K562 (cell line): ENCODE results near the gene CCDC9. TPM values are rescaled to one million over a fixed set of nuclear protein-coding genes. Genes with fewer than 3 reads are reported as not detected.

Source experiments
- ADNP ChIP-seq: fragments of 200-800 bp; sonication (Bioruptor generic); IDR thresholded peaks from 2 replicates; pipeline ENCODE4 v1.6.1; 2016; ENCODE audit warnings: missing genetic modification characterization, missing compliant biosample characterization
- HIVEP1 ChIP-seq: fragments of 250-450 bp; sonication (Bioruptor Pico); IDR thresholded peaks from 2 replicates; pipeline ENCODE4 v1.4.0; 2020; ENCODE audit warnings: mild to moderate bottlenecking
- HNRNPK ChIP-seq: fragments of 200-400 bp; formaldehyde crosslinking; IDR thresholded peaks from one replicate; pipeline ENCODE4 v1.6.1; 2018; ENCODE audit warnings: mild to moderate bottlenecking, low read depth, low read length; ENCODE audit not compliant: poor library complexity, severe bottlenecking
- MEF2A ChIP-seq: IDR thresholded peaks from 2 replicates; pipeline ENCODE4 v1.6.1; 2011; ENCODE audit warnings: low read depth, mild to moderate bottlenecking, low read length, moderate library complexity; ENCODE audit not compliant: control insufficient read depth
- MGA ChIP-seq: fragments of 450-650 bp; IDR thresholded peaks from 2 replicates; pipeline ENCODE4 v1.6.1; 2016; ENCODE audit warnings: mild to moderate bottlenecking, moderate library complexity
- MTA1 ChIP-seq: fragments of 450-650 bp; IDR thresholded peaks from 2 replicates; pipeline ENCODE4 v1.6.1; 2017; ENCODE audit warnings: borderline replicate concordance
- TARDBP ChIP-seq: fragments of 450-650 bp; IDR thresholded peaks from 2 replicates; pipeline ENCODE4 v1.6.1; 2016
- ZFX ChIP-seq: sonication (generic); formaldehyde crosslinking; IDR thresholded peaks from 2 replicates; pipeline ENCODE4 v1.8.0; 2022; ENCODE audit warnings: mild to moderate bottlenecking, missing genetic modification reagents, moderate library complexity
- ZNF354B ChIP-seq: fragments of 250-450 bp; sonication (Bioruptor Pico); IDR thresholded peaks from 2 replicates; pipeline ENCODE4 v1.4.0; 2020
- ZNF609 ChIP-seq: sonication (generic); formaldehyde crosslinking; IDR thresholded peaks from 2 replicates; pipeline ENCODE4 v1.8.1; 2023; ENCODE audit warnings: missing genetic modification reagents, mild to moderate bottlenecking, borderline replicate concordance
- polyA plus RNA-seq, 8 experiments: library from polyadenylated mRNA; depleted of rRNA in 4 of 8; stranded (reverse) in 5 of 8; unstranded in 3 of 8; fragments of >200 nt; fragmentation: Nextera tagmentation in 2 of 8; fragmentation: Illumina TruSeq in 1 of 8; extraction: Ambion mirVana in 2 of 8; extraction: Trizol in 1 of 8; gene quantifications; 2 replicates each; pipeline versions ENCODE4 v1.2.1 to v1.2.3, GENCODE V29; 2011 to 2014; ENCODE audit warnings: inconsistent platforms in 1 of 8, missing spikeins in 1 of 8
- total RNA-seq, 7 experiments: library from RNA; depleted of rRNA in 6 of 7; stranded (reverse); fragments of >200 nt in 6 of 7; fragmentation: Illumina TruSeq in 2 of 7; extraction: Trizol in 2 of 7; gene quantifications; 2 replicates each; pipeline versions ENCODE4 v1.2.1 to v1.2.3, GENCODE V29; 2011 to 2021; ENCODE audit warnings: low replicate concordance in 1 of 7

CCDC9 gene
- total and polyA plus RNA-seq, 9 of the 15 experiments (the other 6 are each of a cell fraction or from before 2014, with no cell fraction given), result 0.23 to 38.6 (median 8.4) TPM

DNA sequence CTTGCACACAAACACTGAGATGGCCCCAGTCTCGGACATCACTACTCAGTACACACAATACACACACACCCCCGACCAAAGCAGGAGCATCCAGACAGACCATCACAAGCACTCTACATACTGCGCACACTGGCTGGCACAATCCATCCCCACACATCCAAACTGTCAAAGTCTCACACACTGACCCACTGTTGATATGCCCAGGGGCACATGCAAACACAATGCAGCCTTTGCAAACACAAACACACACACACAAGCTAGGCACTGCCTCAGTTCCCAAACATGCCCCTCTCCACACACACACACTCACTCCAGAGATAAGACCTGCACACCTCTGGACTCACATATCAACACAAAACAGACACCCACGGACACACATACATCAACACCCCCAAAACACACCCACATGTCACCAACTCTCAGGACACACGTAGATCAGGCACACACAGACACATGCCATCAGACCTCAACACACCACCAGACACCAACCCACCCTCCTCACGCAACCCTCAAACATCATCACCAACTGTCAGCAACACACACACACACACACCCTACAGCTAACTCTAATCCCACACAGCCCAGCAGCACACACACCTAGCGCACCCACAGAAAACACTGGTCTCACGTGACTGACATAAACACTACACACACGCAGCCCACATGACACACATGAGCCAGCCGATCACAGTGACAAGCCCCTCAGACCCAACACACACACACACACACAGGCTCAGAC is 27.2 kb upstream of the CCDC9 start (continued):
- TF ChIP-seq TARDBP (peak; percentile 45; the same call in 1 of the 2 replicates), MGA (0 out of 2 replicates have a peak, but pooled peaks have one; percentile 11), HNRNPK (no peak), ZNF609 (CRISPR knock-in tag) (no peak), ZFX (no peak), ZNF354B (CRISPR knock-in tag) (no peak), ADNP (tag) (peak; percentile 83), MEF2A (no peak), HIVEP1 (CRISPR knock-in tag) (no peak), MTA1 (peak; percentile 63; the same call in 1 of the 2 replicates)
